Measurements from ENCODE around the gene ATP6V1B1. TPM values are rescaled to one million over a fixed set of nuclear protein-coding genes. Genes with fewer than 3 reads are reported as not detected.
A peak's percentile ranks its signal among the peaks of the same experiment; 100 is the strongest.

ATP6V1B1 gene
- total RNA-seq, 3 donors from 2014 or later (not counting 1 experiment from before 2014, with no cell fraction given), result not detected

- H3K4me1 Mint-ChIP-seq, result peaks cover 9 to 11% of the 10 kb centered on the region in 2 donors
- ATAC-seq, result no peak
- no peak overlapping the region for H3K27ac Mint-ChIP-seq
- no peak for TF ChIP-seq CTCF (IDR thresholded peaks at IDR 0.05)
- no peaks in the 10 kb centered on the region for H3K36me3 ChIP-seq (ENCODE audit: control insufficient read depth, insufficient read depth, low read length)
- no peak overlapping the region for H3K27ac ChIP-seq (ENCODE audit: low read length)
- no peak for DNase-seq
- 81% methylated on average over 9 of the region's 11 CpGs for WGBS (ENCODE audit: insufficient coverage)
- no peak overlapping the region for H3K4me3 Mint-ChIP-seq
- H3K27me3 ChIP-seq (ENCODE audit: control insufficient read depth, insufficient read depth, low read length), result peaks cover 3% of the 10 kb centered on the region
- no peak overlapping the region for H3K4me3 ChIP-seq (ENCODE audit: low read length)
- no peaks in the 10 kb centered on the region for H3K9me3 Mint-ChIP-seq
- H3K4me1 ChIP-seq (ENCODE audit: control insufficient read depth, insufficient read depth, low read length), result peaks cover 7% of the 10 kb centered on the region
- H3K36me3 Mint-ChIP-seq, result no peaks in the 10 kb centered on the region
- intact Hi-C loops (cut with micrococcal nuclease), result loop anchor here (10.0 kb wide), 1 partner anchor 644 kb away; the partner anchor contains the start of gene FAM136A
- peaks cover 20 to 32% of the 10 kb centered on the region in 2 donors for H3K27me3 Mint-ChIP-seq (ENCODE audit: low read depth in 2 of 2)
- no peaks in the 10 kb centered on the region for H3K9me3 ChIP-seq (ENCODE audit: control insufficient read depth, insufficient read depth, low read length)
These were observed 13.4 kb downstream of the ATP6V1B1 start for GRCh38 chr2:70949086-70949485.

- intact Hi-C loops (cut with micrococcal nuclease), result no loop called here
These were observed 19.2 kb downstream of the ATP6V1B1 start for GRCh38 chr2:70954886-70955285.

GRCh38 chr2:70956141-70956540 lies 20.4 kb downstream of the ATP6V1B1 start:
- no peaks in the 10 kb centered on the region for H3K36me3 Mint-ChIP-seq
- Histone ChIP-seq H3K27me3 (ENCODE audit: control insufficient read depth, insufficient read depth, low read length) (peaks cover 3% of the 10 kb centered on the region), H3K36me3 (ENCODE audit: control insufficient read depth, insufficient read depth, low read length) (no peaks in the 10 kb centered on the region), H3K9me3 (ENCODE audit: control insufficient read depth, insufficient read depth, low read length) (no peaks in the 10 kb centered on the region), H3K27ac (ENCODE audit: low read length) (no peak overlapping the region), H3K4me1 (ENCODE audit: control insufficient read depth, insufficient read depth, low read length) (peaks cover 9% of the 10 kb centered on the region), H3K4me3 (ENCODE audit: low read length) (no peak overlapping the region)
- H3K4me1 Mint-ChIP-seq, result peaks cover 5 to 11% of the 10 kb centered on the region in 2 donors
- intact Hi-C loops (cut with micrococcal nuclease), result no loop called here
- H3K27ac Mint-ChIP-seq, result no peak overlapping the region
- no peak overlapping the region for H3K4me3 Mint-ChIP-seq
- 86% methylated on average over 1 of the region's 2 CpGs for WGBS (ENCODE audit: insufficient coverage)
- no peak for TF ChIP-seq CTCF (IDR thresholded peaks at IDR 0.05)
- DNase-seq (no peak), ATAC-seq (no peak)
- H3K9me3 Mint-ChIP-seq, result no peaks in the 10 kb centered on the region
- H3K27me3 Mint-ChIP-seq (ENCODE audit: low read depth in 2 of 2), result peaks cover 15 to 43% of the 10 kb centered on the region in 2 donors

More at GRCh38 chr2:70954886-70955285, 19.2 kb downstream of the ATP6V1B1 start:
- Histone ChIP-seq H3K4me3 (ENCODE audit: low read length) (no peak overlapping the region), H3K36me3 (ENCODE audit: control insufficient read depth, insufficient read depth, low read length) (no peaks in the 10 kb centered on the region), H3K9me3 (ENCODE audit: control insufficient read depth, insufficient read depth, low read length) (no peaks in the 10 kb centered on the region), H3K27me3 (ENCODE audit: control insufficient read depth, insufficient read depth, low read length) (peaks cover 3% of the 10 kb centered on the region), H3K4me1 (ENCODE audit: control insufficient read depth, insufficient read depth, low read length) (peaks cover 9% of the 10 kb centered on the region), H3K27ac (ENCODE audit: low read length) (no peak overlapping the region)
- Mint-ChIP-seq H3K36me3 (no peaks in the 10 kb centered on the region), H3K27me3 (ENCODE audit: low read depth in 2 of 2) (peaks cover 15 to 43% of the 10 kb centered on the region in 2 donors), H3K4me1 (peaks cover 5 to 11% of the 10 kb centered on the region in 2 donors), H3K4me3 (no peak overlapping the region), H3K9me3 (no peaks in the 10 kb centered on the region), H3K27ac (no peak overlapping the region)
- ATAC-seq (no peak), DNase-seq (peak in 1 of 2 donors; percentile 6)
- WGBS (ENCODE audit: insufficient coverage), result 76% methylated on average over 7 of the region's 7 CpGs
- TF ChIP-seq CTCF (IDR thresholded peaks at IDR 0.05), result no peak

- no peaks in the 10 kb centered on the region for H3K9me3 Mint-ChIP-seq
- TF ChIP-seq CTCF (IDR thresholded peaks at IDR 0.05), result no peak
- peaks cover 19 to 37% of the 10 kb centered on the region in 2 donors for H3K27me3 Mint-ChIP-seq (ENCODE audit: low read depth in 2 of 2)
- H3K4me1 ChIP-seq (ENCODE audit: control insufficient read depth, insufficient read depth, low read length), result peaks cover 9% of the 10 kb centered on the region
- DNase-seq (no peak), ATAC-seq (no peak)
- H3K27ac ChIP-seq (ENCODE audit: low read length), result no peak overlapping the region
- no peaks in the 10 kb centered on the region for H3K9me3 ChIP-seq (ENCODE audit: control insufficient read depth, insufficient read depth, low read length)
- H3K36me3 Mint-ChIP-seq, result no peaks in the 10 kb centered on the region
- no peaks in the 10 kb centered on the region for H3K36me3 ChIP-seq (ENCODE audit: control insufficient read depth, insufficient read depth, low read length)
- WGBS (ENCODE audit: insufficient coverage), result 88% methylated on average over 6 of the region's 6 CpGs
- intact Hi-C loops (cut with micrococcal nuclease), result no loop called here
- H3K4me3 ChIP-seq (ENCODE audit: low read length), result no peak overlapping the region
- peaks cover 3% of the 10 kb centered on the region for H3K27me3 ChIP-seq (ENCODE audit: control insufficient read depth, insufficient read depth, low read length)
- H3K4me3 Mint-ChIP-seq, result no peak overlapping the region
- peaks cover 5 to 11% of the 10 kb centered on the region in 2 donors for H3K4me1 Mint-ChIP-seq
- no peak overlapping the region for H3K27ac Mint-ChIP-seq
These were observed 22.1 kb downstream of the ATP6V1B1 start for GRCh38 chr2:70957798-70958197.

Measured in natural killer cell (primary cell).